ENCODE measurements around the gene TTBK2. TPM values are rescaled to one million over a fixed set of nuclear protein-coding genes. Genes with fewer than 3 reads are reported as not detected.

The TTBK2 gene
- total RNA-seq, 1 experiment from 2014 or later = 18.6 TPM

GRCh38 chr15:42737529-42738328 lies 182.8 kb downstream of the TTBK2 start:
- peak overlapping the region; percentile 71 for H3K4me3 Mint-ChIP-seq

GRCh38 chr15:42736793-42737528 lies 183.6 kb downstream of the TTBK2 start, which contains the start of gene CDAN1:
TSS of gene CDAN1 (minus strand) at chr15:42737128. CDS start at chr15:42737102, 26 bp downstream.
- ChIA-PET POLR2A (interaction anchor here (0.5 kb wide), 1 partner anchor 176 kb away, joined by 3 read pairs; no protein-coding TSS in a partner anchor), CTCF (interaction anchor here (0.6 to 4.0 kb wide), 8 partner anchors 14 to 467 kb away, joined by 3 to 26 read pairs (median 3); no protein-coding TSS in a partner anchor)
- H3K27ac Mint-ChIP-seq = no peak within 1 kb of the TSS
- H3K9me3 Mint-ChIP-seq = no peaks in the 10 kb centered on the region
- H3K36me3 Mint-ChIP-seq = peaks cover 17% of the 10 kb centered on the region
- ATAC-seq = peak; percentile 91
- H3K4me3 Mint-ChIP-seq = peak within 1 kb of the TSS; percentile 72
- no peak for TF ChIP-seq GRHL2 (CRISPR knock-in tag; IDR thresholded peaks at IDR 0.05; ENCODE audit: insufficient replicate concordance, severe bottlenecking)
- 0 out of 2 replicates have a peak, but pooled peaks have one; percentile 23 for TF ChIP-seq FOXK1 (CRISPR knock-in tag; IDR thresholded peaks at IDR 0.05)
- no peak for TF ChIP-seq NR3C1 (CRISPR knock-in tag; conservative IDR thresholded peaks at IDR 0.05; ENCODE audit: low read depth)
- TF ChIP-seq ATF2 (CRISPR knock-in tag; IDR thresholded peaks at IDR 0.05; ENCODE audit: borderline replicate concordance, low read depth) = no peak
- TF ChIP-seq ETV6 (CRISPR knock-in tag; IDR thresholded peaks at IDR 0.05) = no peak
- TF ChIP-seq, protein P1, sequence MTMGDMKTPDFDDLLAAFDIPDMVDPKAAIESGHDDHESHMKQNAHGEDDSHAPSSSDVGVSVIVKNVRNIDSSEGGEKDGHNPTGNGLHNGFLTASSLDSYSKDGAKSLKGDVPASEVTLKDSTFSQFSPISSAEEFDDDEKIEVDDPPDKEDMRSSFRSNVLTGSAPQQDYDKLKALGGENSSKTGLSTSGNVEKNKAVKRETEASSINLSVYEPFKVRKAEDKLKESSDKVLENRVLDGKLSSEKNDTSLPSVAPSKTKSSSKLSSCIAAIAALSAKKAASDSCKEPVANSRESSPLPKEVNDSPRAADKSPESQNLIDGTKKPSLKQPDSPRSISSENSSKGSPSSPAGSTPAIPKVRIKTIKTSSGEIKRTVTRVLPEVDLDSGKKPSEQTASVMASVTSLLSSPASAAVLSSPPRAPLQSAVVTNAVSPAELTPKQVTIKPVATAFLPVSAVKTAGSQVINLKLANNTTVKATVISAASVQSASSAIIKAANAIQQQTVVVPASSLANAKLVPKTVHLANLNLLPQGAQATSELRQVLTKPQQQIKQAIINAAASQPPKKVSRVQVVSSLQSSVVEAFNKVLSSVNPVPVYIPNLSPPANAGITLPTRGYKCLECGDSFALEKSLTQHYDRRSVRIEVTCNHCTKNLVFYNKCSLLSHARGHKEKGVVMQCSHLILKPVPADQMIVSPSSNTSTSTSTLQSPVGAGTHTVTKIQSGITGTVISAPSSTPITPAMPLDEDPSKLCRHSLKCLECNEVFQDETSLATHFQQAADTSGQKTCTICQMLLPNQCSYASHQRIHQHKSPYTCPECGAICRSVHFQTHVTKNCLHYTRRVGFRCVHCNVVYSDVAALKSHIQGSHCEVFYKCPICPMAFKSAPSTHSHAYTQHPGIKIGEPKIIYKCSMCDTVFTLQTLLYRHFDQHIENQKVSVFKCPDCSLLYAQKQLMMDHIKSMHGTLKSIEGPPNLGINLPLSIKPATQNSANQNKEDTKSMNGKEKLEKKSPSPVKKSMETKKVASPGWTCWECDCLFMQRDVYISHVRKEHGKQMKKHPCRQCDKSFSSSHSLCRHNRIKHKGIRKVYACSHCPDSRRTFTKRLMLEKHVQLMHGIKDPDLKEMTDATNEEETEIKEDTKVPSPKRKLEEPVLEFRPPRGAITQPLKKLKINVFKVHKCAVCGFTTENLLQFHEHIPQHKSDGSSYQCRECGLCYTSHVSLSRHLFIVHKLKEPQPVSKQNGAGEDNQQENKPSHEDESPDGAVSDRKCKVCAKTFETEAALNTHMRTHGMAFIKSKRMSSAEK (CRISPR knock-in tag; IDR thresholded peaks at IDR 0.05; ENCODE audit: borderline replicate concordance) = no peak
- TF ChIP-seq ZNF317 (CRISPR knock-in tag; IDR thresholded peaks at IDR 0.05; ENCODE audit: borderline replicate concordance, low read depth) = 0 out of 2 replicates have a peak, but pooled peaks have one; percentile 9
- TF ChIP-seq, protein P2, sequence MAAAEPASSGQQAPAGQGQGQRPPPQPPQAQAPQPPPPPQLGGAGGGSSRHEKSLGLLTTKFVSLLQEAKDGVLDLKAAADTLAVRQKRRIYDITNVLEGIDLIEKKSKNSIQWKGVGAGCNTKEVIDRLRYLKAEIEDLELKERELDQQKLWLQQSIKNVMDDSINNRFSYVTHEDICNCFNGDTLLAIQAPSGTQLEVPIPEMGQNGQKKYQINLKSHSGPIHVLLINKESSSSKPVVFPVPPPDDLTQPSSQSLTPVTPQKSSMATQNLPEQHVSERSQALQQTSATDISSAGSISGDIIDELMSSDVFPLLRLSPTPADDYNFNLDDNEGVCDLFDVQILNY (CRISPR knock-in tag; IDR thresholded peaks at IDR 0.05) = 0 out of 2 replicates have a peak, but pooled peaks have one; percentile 32
- TF ChIP-seq SP1 (CRISPR knock-in tag; conservative IDR thresholded peaks at IDR 0.05) = peak; percentile 52
- no peak for TF ChIP-seq EMX1 (CRISPR knock-in tag; IDR thresholded peaks at IDR 0.05)
- no peak for TF ChIP-seq SMAD3 (CRISPR knock-in tag; IDR thresholded peaks at IDR 0.05; ENCODE audit: borderline replicate concordance)
- TF ChIP-seq TEAD1 (CRISPR knock-in tag; IDR thresholded peaks at IDR 0.05) = peak; percentile 47; the same call in 1 of the 2 replicates
- no peak for TF ChIP-seq USF2 (CRISPR knock-in tag; IDR thresholded peaks at IDR 0.05)
- H3K4me1 Mint-ChIP-seq = peaks cover 3% of the 10 kb centered on the region; the same call in 1 of the 2 replicates
- no peaks in the 10 kb centered on the region for H3K27me3 Mint-ChIP-seq (ENCODE audit: low read depth)
- DNase-seq (ENCODE audit: low spot score) = peak; percentile 89

More at GRCh38 chr15:42737529-42738328, 182.8 kb downstream of the TTBK2 start:
- H3K27me3 Mint-ChIP-seq (ENCODE audit: low read depth) = no peaks in the 10 kb centered on the region
- no peak overlapping the region for H3K27ac Mint-ChIP-seq
- ChIA-PET CTCF (interaction anchor here (0.6 to 4.0 kb wide), 6 partner anchors 20 to 467 kb away, joined by 3 to 26 read pairs (median 4); no protein-coding TSS in a partner anchor), POLR2A (interaction anchor here (0.7 kb wide), 1 partner anchor 29 kb away, joined by 3 read pairs; no protein-coding TSS in a partner anchor)
- no peak for DNase-seq (ENCODE audit: low spot score)
- peaks cover 11% of the 10 kb centered on the region for H3K36me3 Mint-ChIP-seq
- ATAC-seq = no peak
- no peaks in the 10 kb centered on the region for H3K9me3 Mint-ChIP-seq
- TF ChIP-seq FOXP4 (CRISPR knock-in tag; IDR thresholded peaks at IDR 0.05) (no peak), OVOL2 (CRISPR knock-in tag; IDR thresholded peaks at IDR 0.05; ENCODE audit: borderline replicate concordance) (no peak), ATF1 (CRISPR knock-in tag; IDR thresholded peaks at IDR 0.05) (no peak), ZNF121 (CRISPR knock-in tag; IDR thresholded peaks at IDR 0.05) (peak; percentile 94), GTF2I (CRISPR knock-in tag; conservative IDR thresholded peaks at IDR 0.05) (peak; percentile 89)
- H3K4me1 Mint-ChIP-seq = peaks cover 3% of the 10 kb centered on the region; the same call in 1 of the 2 replicates

Data from WTC11 (cell line).